Urinary bladder (tissue), 4 donors: Measurements from ENCODE around the gene VRK1. TPM values are rescaled to one million over a fixed set of nuclear protein-coding genes. Genes with fewer than 3 reads are reported as not detected.
"Not testable (repeated sequence)": the region's sequence is repeated elsewhere in the genome, so short reads cannot be mapped to it uniquely, and the experiment has no call there.

Experiments
- DNase-seq: peaks from one replicate; pipeline ENCODE4 v3.0.0-alpha.2; 2015; ENCODE audit errors: extremely low spot score
- H3K27ac ChIP-seq: one replicate; pipeline ENCODE4 v1.5.1; 2013; ENCODE audit warnings: low read depth, mild to moderate bottlenecking, moderate library complexity
- H3K36me3 ChIP-seq: one replicate; pipeline ENCODE4 v1.6.1; 2013; ENCODE audit warnings: mild to moderate bottlenecking, moderate library complexity; ENCODE audit not compliant: insufficient read depth
- H3K4me1 ChIP-seq: one replicate; pipeline ENCODE4 v1.6.1; 2013; ENCODE audit warnings: mild to moderate bottlenecking, moderate library complexity; ENCODE audit not compliant: insufficient read depth
- H3K4me3 ChIP-seq: one replicate; pipeline ENCODE4 v1.5.1; 2013; ENCODE audit warnings: low read depth, low read length
- WGBS: extraction: QIAGEN DNeasy Blood & Tissue Kit; methylation state at CpG from one replicate; pipeline ENCODE4 v1.1.7; 2013; 5-methylcytosine and 5-hydroxymethylcytosine counted together
- polyA plus RNA-seq: library from polyadenylated mRNA; stranded (reverse); fragments of 200-250 nt; gene quantifications from one replicate; pipeline ENCODE4 v1.2.3, GENCODE V29; 2013
- total RNA-seq: library from RNA; depleted of rRNA; stranded (reverse); fragments of >200 nt; gene quantifications from one replicate; pipeline ENCODE4 v1.2.3, GENCODE V29; 2014
- donor health status: healthy with polysubstance abuse.
- donor health status: healthy.

Gene VRK1
- total and polyA plus RNA-seq, 2 donors, result 9.0 to 37.5 TPM

GRCh38 chr14:96851694-96852381 lies 54.7 kb downstream of the VRK1 start:
- Histone ChIP-seq H3K4me1 (no peaks in the 10 kb centered on the region), H3K36me3 (peaks cover 1% of the 10 kb centered on the region), H3K27ac (no peak overlapping the region), H3K4me3 (no peak overlapping the region)
- no peak for DNase-seq
- WGBS, result 91% methylated on average over 4 of the region's 4 CpGs

- Histone ChIP-seq H3K36me3 (peaks cover 4% of the 10 kb centered on the region), H3K4me3 (no peak overlapping the region), H3K4me1 (no peaks in the 10 kb centered on the region), H3K27ac (no peak overlapping the region)
- DNase-seq, result peak; percentile 5
- 58% methylated on average over 4 of the region's 4 CpGs for whole genome bisulfite sequencing
Observed at GRCh38 chr14:96852823-96853422, 55.7 kb downstream of the VRK1 start.

- Histone ChIP-seq H3K4me3 (no peak overlapping the region), H3K27ac (no peak overlapping the region), H3K4me1 (no peaks in the 10 kb centered on the region), H3K36me3 (peaks cover 2% of the 10 kb centered on the region)
- DNase-seq, result no peak
Observed at GRCh38 chr14:96858643-96859042, 61.5 kb downstream of the VRK1 start.

- Histone ChIP-seq H3K27ac (no peak overlapping the region), H3K4me1 (no peaks in the 10 kb centered on the region), H3K36me3 (peaks cover 2% of the 10 kb centered on the region), H3K4me3 (no peak overlapping the region)
- DNase-seq, result no peak
- 74% methylated on average over 5 of the region's 5 CpGs for WGBS
Observed at GRCh38 chr14:96861568-96862310, 64.6 kb downstream of the VRK1 start.

GRCh38 chr14:96863327-96863985 lies 66.3 kb downstream of the VRK1 start:
- H3K36me3 ChIP-seq, result no peaks in the 10 kb centered on the region
- 77% methylated on average over 5 of the region's 5 CpGs for WGBS
- no peak overlapping the region for H3K4me3 ChIP-seq
- no peak overlapping the region for H3K27ac ChIP-seq
- no peak for DNase-seq
- no peaks in the 10 kb centered on the region for H3K4me1 ChIP-seq

- H3K36me3 ChIP-seq, result no peaks in the 10 kb centered on the region
- DNase-seq, result no peak
- H3K4me1 ChIP-seq, result no peaks in the 10 kb centered on the region
- no peak overlapping the region for H3K27ac ChIP-seq
- no peak overlapping the region for H3K4me3 ChIP-seq
- 98% methylated on average over 3 of the region's 3 CpGs for WGBS
Observed at GRCh38 chr14:96863986-96864330, 66.8 kb downstream of the VRK1 start.

- no peaks in the 10 kb centered on the region for H3K36me3 ChIP-seq
- H3K27ac ChIP-seq, result no peak overlapping the region
- no peaks in the 10 kb centered on the region for H3K4me1 ChIP-seq
- DNase-seq, result no peak
- 71% methylated on average over 3 of the region's 3 CpGs for WGBS
- no peak overlapping the region for H3K4me3 ChIP-seq
Observed at GRCh38 chr14:96867634-96868033, 70.5 kb downstream of the VRK1 start.

- Histone ChIP-seq H3K4me3 (no peak overlapping the region), H3K27ac (no peak overlapping the region), H3K36me3 (no peaks in the 10 kb centered on the region), H3K4me1 (no peaks in the 10 kb centered on the region)
- WGBS, result 79% methylated on average over 4 of the region's 4 CpGs
- DNase-seq, result no peak
Observed at GRCh38 chr14:96874127-96874526, 76.9 kb downstream of the VRK1 start.

- Histone ChIP-seq H3K4me1 (no peaks in the 10 kb centered on the region), H3K4me3 (no peak overlapping the region), H3K36me3 (no peaks in the 10 kb centered on the region), H3K27ac (no peak overlapping the region)
- no peak for DNase-seq
Observed at GRCh38 chr14:96876747-96877146, 79.6 kb downstream of the VRK1 start.

GRCh38 chr14:96881713-96882112 lies 84.5 kb downstream of the VRK1 start:
- H3K4me3 ChIP-seq, result no peak overlapping the region
- H3K27ac ChIP-seq, result no peak overlapping the region
- WGBS, result 89% methylated on average over 3 of the region's 3 CpGs

GRCh38 chr14:96883974-96884373 lies 86.8 kb downstream of the VRK1 start:
- not testable (repeated sequence) for H3K4me3 ChIP-seq, H3K4me1 ChIP-seq, H3K36me3 ChIP-seq, H3K27ac ChIP-seq, DNase-seq
- WGBS, result 97% methylated on average over 5 of the region's 5 CpGs

More at GRCh38 chr14:96881713-96882112, 84.5 kb downstream of the VRK1 start:
- no peaks in the 10 kb centered on the region for H3K4me1 ChIP-seq
- no peaks in the 10 kb centered on the region for H3K36me3 ChIP-seq
- no peak for DNase-seq

GRCh38 chr14:96888158-96888557 lies 91.0 kb downstream of the VRK1 start:
- no peaks in the 10 kb centered on the region for H3K4me1 ChIP-seq
- H3K27ac ChIP-seq, result no peak overlapping the region
- H3K36me3 ChIP-seq, result no peaks in the 10 kb centered on the region
- no peak for DNase-seq
- H3K4me3 ChIP-seq, result no peak overlapping the region
- WGBS, result 83% methylated on average over 1 of the region's 1 CpG

GRCh38 chr14:96888593-96888992 lies 91.4 kb downstream of the VRK1 start:
- Histone ChIP-seq H3K4me1 (no peaks in the 10 kb centered on the region), H3K36me3 (no peaks in the 10 kb centered on the region), H3K27ac (no peak overlapping the region), H3K4me3 (no peak overlapping the region)
- 47% methylated on average over 3 of the region's 3 CpGs for WGBS
- no peak for DNase-seq

- 30% methylated on average over 5 of the region's 5 CpGs for WGBS
- no peaks in the 10 kb centered on the region for H3K4me1 ChIP-seq
- no peak for DNase-seq
- H3K4me3 ChIP-seq, result no peak overlapping the region
- H3K27ac ChIP-seq, result no peak overlapping the region
- no peaks in the 10 kb centered on the region for H3K36me3 ChIP-seq
Observed at GRCh38 chr14:96889091-96889490, 91.9 kb downstream of the VRK1 start.
